Endothelial cell (in vitro differentiated cells): ENCODE measurements around the gene TSPAN31. TPM values are rescaled to one million over a fixed set of nuclear protein-coding genes. Genes with fewer than 3 reads are reported as not detected.
"Not testable (repeated sequence)": the region's sequence is repeated elsewhere in the genome, so short reads cannot be mapped to it uniquely, and the experiment has no call there.

ENCODE experiments used
- DNase-seq: peaks from one replicate; pipeline ENCODE4 v3.0.0; 2021; ENCODE audit warnings: low spot score
- H3K27ac Mint-ChIP-seq: one replicate; pipeline ENCODE4 v1.8.0; 2021; ENCODE audit warnings: mixed read lengths, inconsistent platforms; ENCODE audit not compliant: unreplicated experiment
- H3K27me3 Mint-ChIP-seq: one replicate; pipeline ENCODE4 v1.8.0; 2021; ENCODE audit warnings: mild to moderate bottlenecking, moderate library complexity, mixed read lengths, inconsistent platforms; ENCODE audit not compliant: unreplicated experiment
- H3K36me3 Mint-ChIP-seq: one replicate; pipeline ENCODE4 v1.8.0; 2021; ENCODE audit warnings: mild to moderate bottlenecking, low read depth, mixed read lengths, inconsistent platforms; ENCODE audit not compliant: unreplicated experiment
- H3K4me1 Mint-ChIP-seq: one replicate; pipeline ENCODE4 v1.8.0; 2021; ENCODE audit warnings: mild to moderate bottlenecking, mixed read lengths, inconsistent platforms; ENCODE audit not compliant: unreplicated experiment
- H3K4me3 Mint-ChIP-seq: one replicate; pipeline ENCODE4 v1.8.0; 2021; ENCODE audit warnings: mild to moderate bottlenecking, mixed read lengths, inconsistent platforms; ENCODE audit not compliant: unreplicated experiment
- H3K9me3 Mint-ChIP-seq: one replicate; pipeline ENCODE4 v1.8.0; 2021; ENCODE audit warnings: mixed read lengths, inconsistent platforms; ENCODE audit not compliant: unreplicated experiment
- CTCF ChIP-seq: fragments of 200-600 bp; sonication (generic); IDR thresholded peaks from one replicate; pipeline ENCODE4 v1.5.0; 2021; ENCODE audit warnings: antibody characterized with exemption; ENCODE audit not compliant: unreplicated experiment
- total RNA-seq: library from RNA; stranded (reverse); fragmentation: NEBNext Ultra II Directional; extraction: Animal tissue kit (Norgen Biotek cat#: 25700); gene quantifications from one replicate; pipeline ENCODE4 v1.2.1, GENCODE V29; 2021; ENCODE audit not compliant: unreplicated experiment

Gene TSPAN31
- total RNA-seq, 1 donor from 2014 or later, result 21.8 TPM

GRCh38 chr12:57707250-57707649 is 37.6 kb upstream of the TSPAN31 start:
- H3K36me3 Mint-ChIP-seq, result peaks cover 31% of the 10 kb centered on the region
- TF ChIP-seq CTCF, result no peak
- H3K9me3 Mint-ChIP-seq, result no peaks in the 10 kb centered on the region
- H3K4me1 Mint-ChIP-seq, result no peaks in the 10 kb centered on the region
- no peak overlapping the region for H3K4me3 Mint-ChIP-seq
- no peak for DNase-seq
- H3K27me3 Mint-ChIP-seq, result no peaks in the 10 kb centered on the region
- H3K27ac Mint-ChIP-seq, result no peak overlapping the region

GRCh38 chr12:57708296-57708695 is 36.5 kb upstream of the TSPAN31 start:
- Mint-ChIP-seq H3K27ac (no peak overlapping the region), H3K4me3 (no peak overlapping the region), H3K36me3 (peaks cover 20% of the 10 kb centered on the region), H3K27me3 (no peaks in the 10 kb centered on the region), H3K9me3 (no peaks in the 10 kb centered on the region), H3K4me1 (no peaks in the 10 kb centered on the region)
- no peak for TF ChIP-seq CTCF
- DNase-seq, result no peak

- Mint-ChIP-seq H3K9me3 (no peaks in the 10 kb centered on the region), H3K27me3 (peaks cover 3% of the 10 kb centered on the region), H3K27ac (no peak overlapping the region), H3K4me1 (no peaks in the 10 kb centered on the region), H3K4me3 (no peak overlapping the region), H3K36me3 (peaks cover 10% of the 10 kb centered on the region)
- no peak for DNase-seq
- no peak for TF ChIP-seq CTCF
Observed at GRCh38 chr12:57712701-57713100, 32.1 kb upstream of the TSPAN31 start.

- Mint-ChIP-seq H3K27ac (no peak overlapping the region), H3K4me3 (no peak overlapping the region), H3K9me3 (no peaks in the 10 kb centered on the region), H3K27me3 (peaks cover 3% of the 10 kb centered on the region), H3K36me3 (peaks cover 14% of the 10 kb centered on the region), H3K4me1 (no peaks in the 10 kb centered on the region)
- no peak for DNase-seq
- no peak for TF ChIP-seq CTCF
Observed at GRCh38 chr12:57713209-57713608, 31.6 kb upstream of the TSPAN31 start.

GRCh38 chr12:57715036-57715748 is 29.6 kb upstream of the TSPAN31 start:
- H3K9me3 Mint-ChIP-seq, DNase-seq, H3K4me1 Mint-ChIP-seq: not testable (repeated sequence)

More at GRCh38 chr12:57715036-57715748, 29.6 kb upstream of the TSPAN31 start:
- peaks cover 33% of the 10 kb centered on the region for H3K36me3 Mint-ChIP-seq
- not testable (repeated sequence) for H3K4me3 Mint-ChIP-seq, H3K27ac Mint-ChIP-seq, H3K27me3 Mint-ChIP-seq
